KMS-11 (cell line): Measurements from ENCODE around the gene CDK5R2.
A peak's percentile ranks its signal among the peaks of the same experiment; 100 is the strongest.

Experiments
- H2AFZ ChIP-seq: fragments of 200-600 bp; sonication (generic); 2 replicates; pipeline ENCODE4 v1.6.1; 2016; ENCODE audit warnings: antibody characterized with exemption, mixed run types, low read depth
- H3K27ac ChIP-seq: fragments of 200-600 bp; sonication (generic); 2 replicates; pipeline ENCODE4 v1.6.1; 2016; ENCODE audit warnings: mild to moderate bottlenecking, mixed run types
- H3K27me3 ChIP-seq: fragments of 200-600 bp; sonication (generic); 2 replicates; pipeline ENCODE4 v1.6.1; 2017; ENCODE audit warnings: mild to moderate bottlenecking, low read depth, mixed run types, moderate library complexity; ENCODE audit not compliant: insufficient read depth
- H3K36me3 ChIP-seq: fragments of 200-600 bp; sonication (generic); 2 replicates; pipeline ENCODE4 v1.6.1; 2017; ENCODE audit warnings: mild to moderate bottlenecking, mixed run types; ENCODE audit not compliant: insufficient read depth
- H3K4me1 ChIP-seq: fragments of 200-600 bp; sonication (generic); 2 replicates; pipeline ENCODE4 v1.6.1; 2016; ENCODE audit warnings: mild to moderate bottlenecking, low read depth, mixed run types; ENCODE audit not compliant: poor library complexity, severe bottlenecking
- H3K4me2 ChIP-seq: fragments of 200-600 bp; sonication (generic); 2 replicates; pipeline ENCODE4 v1.7.0; 2016; ENCODE audit warnings: mild to moderate bottlenecking, mixed run types
- H3K4me3 ChIP-seq: fragments of 200-600 bp; sonication (generic); IDR thresholded peaks from 2 replicates; pipeline ENCODE4 v1.6.1; 2017; ENCODE audit warnings: low read depth, low read length, mixed read lengths; ENCODE audit not compliant: insufficient read depth
- H3K79me2 ChIP-seq: fragments of 200-600 bp; sonication (generic); 2 replicates; pipeline ENCODE4 v1.6.1; 2016; ENCODE audit warnings: low read depth, mixed run types; ENCODE audit not compliant: insufficient read depth
- H3K9ac ChIP-seq: fragments of 200-600 bp; sonication (generic); 2 replicates; pipeline ENCODE4 v1.6.1; 2016; ENCODE audit warnings: mild to moderate bottlenecking, mixed run types
- H4K20me1 ChIP-seq: fragments of 200-600 bp; sonication (generic); 2 replicates; pipeline ENCODE4 v1.6.1; 2016; ENCODE audit warnings: mild to moderate bottlenecking, mixed run types; ENCODE audit not compliant: insufficient read depth
- TF ChIP-seq, protein P1 (sequence below): fragments of 200-600 bp; sonication (generic); conservative IDR thresholded peaks from 2 replicates; pipeline ENCODE4 v1.6.1; 2017; ENCODE audit warnings: low read depth, mild to moderate bottlenecking, antibody characterized with exemption, low read length, moderate library complexity, mixed read lengths

The CDK5R2 gene

DNA sequence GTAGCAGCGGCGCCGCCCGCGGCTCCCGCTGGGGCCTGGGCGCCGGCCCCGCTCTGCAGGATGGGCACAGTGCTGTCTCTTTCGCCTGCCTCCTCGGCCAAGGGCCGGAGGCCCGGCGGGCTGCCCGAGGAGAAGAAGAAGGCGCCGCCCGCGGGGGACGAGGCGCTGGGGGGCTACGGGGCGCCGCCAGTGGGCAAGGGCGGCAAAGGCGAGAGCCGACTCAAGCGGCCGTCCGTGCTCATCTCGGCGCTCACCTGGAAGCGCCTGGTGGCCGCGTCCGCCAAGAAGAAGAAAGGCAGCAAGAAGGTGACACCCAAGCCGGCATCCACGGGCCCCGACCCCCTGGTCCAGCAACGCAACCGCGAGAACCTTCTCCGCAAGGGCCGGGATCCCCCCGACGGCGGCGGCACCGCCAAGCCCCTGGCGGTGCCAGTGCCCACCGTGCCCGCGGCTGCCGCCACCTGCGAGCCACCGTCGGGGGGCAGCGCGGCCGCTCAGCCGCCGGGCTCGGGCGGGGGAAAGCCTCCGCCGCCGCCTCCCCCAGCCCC lies 369 bp downstream of the CDK5R2 start:
- no peaks in the 10 kb centered on the region for H3K36me3 ChIP-seq
- TF ChIP-seq, protein P1, sequence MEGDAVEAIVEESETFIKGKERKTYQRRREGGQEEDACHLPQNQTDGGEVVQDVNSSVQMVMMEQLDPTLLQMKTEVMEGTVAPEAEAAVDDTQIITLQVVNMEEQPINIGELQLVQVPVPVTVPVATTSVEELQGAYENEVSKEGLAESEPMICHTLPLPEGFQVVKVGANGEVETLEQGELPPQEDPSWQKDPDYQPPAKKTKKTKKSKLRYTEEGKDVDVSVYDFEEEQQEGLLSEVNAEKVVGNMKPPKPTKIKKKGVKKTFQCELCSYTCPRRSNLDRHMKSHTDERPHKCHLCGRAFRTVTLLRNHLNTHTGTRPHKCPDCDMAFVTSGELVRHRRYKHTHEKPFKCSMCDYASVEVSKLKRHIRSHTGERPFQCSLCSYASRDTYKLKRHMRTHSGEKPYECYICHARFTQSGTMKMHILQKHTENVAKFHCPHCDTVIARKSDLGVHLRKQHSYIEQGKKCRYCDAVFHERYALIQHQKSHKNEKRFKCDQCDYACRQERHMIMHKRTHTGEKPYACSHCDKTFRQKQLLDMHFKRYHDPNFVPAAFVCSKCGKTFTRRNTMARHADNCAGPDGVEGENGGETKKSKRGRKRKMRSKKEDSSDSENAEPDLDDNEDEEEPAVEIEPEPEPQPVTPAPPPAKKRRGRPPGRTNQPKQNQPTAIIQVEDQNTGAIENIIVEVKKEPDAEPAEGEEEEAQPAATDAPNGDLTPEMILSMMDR, result no peak
- no peaks in the 10 kb centered on the region for H4K20me1 ChIP-seq
- no peaks in the 10 kb centered on the region for H3K79me2 ChIP-seq
- H3K4me2 ChIP-seq, result peak overlapping the region; percentile 54
- H3K4me1 ChIP-seq, result peaks cover 14% of the 10 kb centered on the region
- peak overlapping the region; percentile 44 for H3K4me3 ChIP-seq
- peaks cover 26% of the 10 kb centered on the region; the same call in 1 of the 2 replicates for H3K27me3 ChIP-seq
- peak overlapping the region; percentile 71; the same call in 1 of the 2 replicates for H2AFZ ChIP-seq
- no peak overlapping the region for H3K27ac ChIP-seq
- H3K9ac ChIP-seq, result no peak overlapping the region

DNA sequence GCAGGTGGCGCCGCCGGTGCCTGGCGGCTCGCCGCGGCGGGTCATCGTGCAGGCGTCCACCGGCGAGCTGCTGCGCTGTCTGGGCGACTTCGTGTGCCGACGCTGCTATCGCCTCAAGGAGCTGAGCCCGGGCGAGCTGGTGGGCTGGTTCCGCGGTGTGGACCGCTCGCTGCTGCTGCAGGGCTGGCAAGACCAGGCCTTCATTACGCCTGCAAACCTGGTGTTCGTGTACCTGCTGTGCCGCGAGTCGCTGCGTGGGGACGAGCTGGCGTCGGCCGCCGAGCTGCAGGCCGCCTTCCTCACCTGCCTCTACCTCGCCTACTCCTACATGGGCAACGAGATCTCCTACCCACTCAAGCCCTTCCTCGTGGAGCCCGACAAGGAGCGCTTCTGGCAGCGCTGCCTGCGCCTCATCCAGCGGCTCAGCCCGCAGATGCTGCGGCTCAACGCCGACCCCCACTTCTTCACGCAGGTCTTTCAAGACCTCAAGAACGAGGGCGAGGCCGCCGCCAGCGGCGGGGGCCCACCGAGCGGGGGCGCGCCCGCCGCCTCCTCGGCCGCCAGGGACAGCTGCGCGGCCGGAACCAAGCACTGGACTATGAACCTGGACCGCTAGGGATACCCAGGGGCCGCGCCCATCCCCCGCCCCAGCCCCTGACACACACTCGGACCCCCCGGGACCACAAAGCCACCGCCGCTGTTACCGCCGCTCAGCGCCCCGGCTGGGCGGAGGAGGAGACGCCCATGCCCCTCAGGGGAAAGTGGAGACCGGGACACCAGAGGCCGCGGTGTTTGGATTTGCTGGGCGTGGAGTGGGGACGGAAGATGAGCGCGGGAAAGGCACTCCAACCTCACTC lies 1.1 kb downstream of the CDK5R2 start:
- H3K36me3 ChIP-seq, result no peaks in the 10 kb centered on the region
- H3K4me2 ChIP-seq, result no peak overlapping the region
- H3K9ac ChIP-seq, result no peak overlapping the region
- no peak overlapping the region for H2AFZ ChIP-seq
- no peak overlapping the region for H3K27ac ChIP-seq
- H3K79me2 ChIP-seq, result no peaks in the 10 kb centered on the region
- H3K4me1 ChIP-seq, result peaks cover 14% of the 10 kb centered on the region
- TF ChIP-seq, protein P1, result no peak
- H4K20me1 ChIP-seq, result no peaks in the 10 kb centered on the region
- peaks cover 26% of the 10 kb centered on the region; the same call in 1 of the 2 replicates for H3K27me3 ChIP-seq
- no peak overlapping the region for H3K4me3 ChIP-seq

DNA sequence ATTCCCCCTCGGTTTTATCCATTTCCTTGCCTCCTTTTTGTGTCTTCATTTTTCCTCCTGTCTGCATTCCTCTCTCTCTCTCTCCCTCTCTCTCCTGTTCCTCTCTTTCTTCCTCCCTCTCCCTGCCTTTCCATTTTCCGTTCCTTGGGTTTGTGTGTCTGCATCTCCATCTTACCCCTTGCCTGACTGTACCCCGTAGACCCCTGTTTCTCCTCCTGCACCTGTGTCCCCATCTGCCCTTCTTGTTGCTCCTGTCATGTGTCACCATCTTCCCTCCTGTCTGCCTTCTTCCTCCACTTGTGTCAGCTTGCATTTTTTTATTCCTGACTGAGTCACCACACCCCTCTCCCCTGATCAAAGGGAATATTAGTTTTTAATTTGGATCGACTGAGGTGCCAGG lies 1.8 kb downstream of the CDK5R2 start:
- H3K4me2 ChIP-seq, result no peak overlapping the region
- no peaks in the 10 kb centered on the region for H4K20me1 ChIP-seq
- H3K4me1 ChIP-seq, result peaks cover 14% of the 10 kb centered on the region
- no peak overlapping the region for H3K27ac ChIP-seq
- H3K27me3 ChIP-seq, result peaks cover 26% of the 10 kb centered on the region; the same call in 1 of the 2 replicates
- no peak overlapping the region for H2AFZ ChIP-seq
- H3K79me2 ChIP-seq, result no peaks in the 10 kb centered on the region
- TF ChIP-seq, protein P1, result no peak
- H3K36me3 ChIP-seq, result no peaks in the 10 kb centered on the region
- no peak overlapping the region for H3K9ac ChIP-seq
- H3K4me3 ChIP-seq, result no peak overlapping the region

DNA sequence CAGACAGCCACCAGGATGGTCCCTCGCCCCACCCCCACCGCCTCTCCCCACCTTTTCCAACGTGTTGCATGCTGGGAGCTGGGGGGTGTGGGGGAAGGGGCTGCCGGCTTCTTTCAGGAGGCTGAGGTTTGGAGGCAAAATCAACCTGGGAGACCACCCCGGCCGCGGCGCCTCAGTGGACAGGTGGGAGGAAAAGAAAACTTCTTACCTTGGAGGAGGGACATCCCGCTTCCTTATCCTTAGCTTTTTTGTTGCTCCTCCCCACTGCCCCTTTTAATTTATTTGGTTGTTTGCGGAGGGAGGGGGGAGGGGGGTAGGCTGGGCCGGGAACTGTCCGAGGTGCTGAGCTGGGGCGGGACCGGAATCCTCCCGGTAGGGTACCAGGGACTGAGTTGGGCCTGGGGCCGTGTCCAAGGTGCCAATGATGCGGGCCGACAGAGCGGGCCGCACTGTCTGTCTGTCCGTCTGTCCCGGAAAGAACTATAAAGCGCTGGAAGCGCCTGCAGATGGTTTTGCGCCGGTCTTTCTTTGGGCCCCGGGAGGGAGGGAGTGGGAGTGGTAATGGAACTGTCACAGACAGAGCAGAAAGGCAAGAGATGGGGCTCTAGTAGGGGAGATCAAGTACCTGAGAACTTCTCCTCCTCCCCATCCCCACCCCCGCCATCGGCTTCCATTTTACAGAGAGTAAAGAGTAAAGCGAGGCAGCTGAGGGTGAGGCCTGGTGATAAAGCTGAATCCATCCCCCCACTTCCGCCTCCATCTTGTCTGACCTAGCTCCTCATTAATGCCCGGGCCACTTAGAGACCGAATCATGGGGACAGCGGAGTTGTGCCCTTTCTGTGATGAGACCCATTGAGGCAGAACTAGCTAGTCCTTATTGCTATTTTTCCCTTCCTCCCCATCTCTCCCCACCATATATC lies 2.4 kb downstream of the CDK5R2 start:
- H3K4me3 ChIP-seq, result no peak overlapping the region
- no peaks in the 10 kb centered on the region for H3K36me3 ChIP-seq
- no peak overlapping the region for H3K9ac ChIP-seq
- no peaks in the 10 kb centered on the region for H4K20me1 ChIP-seq
- TF ChIP-seq, protein P1, result no peak
- peak overlapping the region; percentile 24; the same call in 1 of the 2 replicates for H3K4me2 ChIP-seq
- no peak overlapping the region for H2AFZ ChIP-seq
- peaks cover 30% of the 10 kb centered on the region; the same call in 1 of the 2 replicates for H3K27me3 ChIP-seq
- H3K79me2 ChIP-seq, result no peaks in the 10 kb centered on the region
- peaks cover 14% of the 10 kb centered on the region for H3K4me1 ChIP-seq
- no peak overlapping the region for H3K27ac ChIP-seq
